OCI-LY1 (cell line): ENCODE data around the gene PALB2.

Experiments
- H2AFZ ChIP-seq: fragments of 200-600 bp; sonication (generic), shearing (Covaris generic); 2 replicates; pipeline ENCODE4 v1.6.0; 2014; ENCODE audit warnings: antibody characterized with exemption, mild to moderate bottlenecking, low read length
- H3F3A ChIP-seq: fragments of 200-600 bp; sonication (generic), shearing (Covaris generic); 2 replicates; pipeline ENCODE4 v1.6.0; 2014; ENCODE audit warnings: mild to moderate bottlenecking, antibody characterized with exemption, low read length, moderate library complexity; ENCODE audit not compliant: insufficient read depth
- H3K27ac ChIP-seq: fragments of 200-600 bp; sonication (generic); 2 replicates; pipeline ENCODE4 v1.5.1; 2014; ENCODE audit warnings: low read length, mixed run types, mild to moderate bottlenecking, low read depth; ENCODE audit not compliant: poor library complexity, severe bottlenecking
- H3K27me3 ChIP-seq: fragments of 200-600 bp; sonication (generic); 2 replicates; pipeline ENCODE4 v1.6.0; 2014; ENCODE audit warnings: antibody characterized with exemption, mild to moderate bottlenecking, low read length, moderate library complexity; ENCODE audit not compliant: insufficient read depth
- H3K36me3 ChIP-seq: fragments of 200-600 bp; sonication (generic); 2 replicates; pipeline ENCODE4 v1.6.1; 2014; ENCODE audit warnings: mild to moderate bottlenecking, antibody characterized with exemption, low read length, moderate library complexity, mixed read lengths; ENCODE audit not compliant: insufficient read depth
- H3K4me1 ChIP-seq: fragments of 200-600 bp; sonication (generic); 2 replicates; pipeline ENCODE4 v1.5.1; 2014; ENCODE audit warnings: mild to moderate bottlenecking, low read length, moderate library complexity; ENCODE audit not compliant: insufficient read depth, severe bottlenecking
- H3K4me2 ChIP-seq: fragments of 200-600 bp; sonication (generic), shearing (Covaris generic); 2 replicates; pipeline ENCODE4 v1.6.1; 2014; ENCODE audit warnings: low read length
- H3K4me3 ChIP-seq: fragments of 200-600 bp; sonication (generic); 2 replicates; pipeline ENCODE4 v1.5.1; 2014; ENCODE audit warnings: low read length, low read depth, mild to moderate bottlenecking, mixed read lengths; ENCODE audit not compliant: poor library complexity, severe bottlenecking
- H3K79me2 ChIP-seq: fragments of 200-600 bp; shearing (Covaris generic); 2 replicates; pipeline ENCODE4 v1.6.1; 2016; ENCODE audit warnings: mixed run types, low read length, mixed read lengths; ENCODE audit not compliant: insufficient read depth
- H3K9ac ChIP-seq: fragments of 200-600 bp; sonication (generic), shearing (Covaris generic); 2 replicates; pipeline ENCODE4 v1.6.1; 2014; ENCODE audit warnings: mild to moderate bottlenecking, low read length, mixed read lengths
- H3K9me2 ChIP-seq: fragments of 200-600 bp; sonication (generic), shearing (Covaris generic); 2 replicates; pipeline ENCODE4 v1.6.1; 2014; ENCODE audit warnings: low read depth, mild to moderate bottlenecking, low read length, mixed read lengths
- H3K9me3 ChIP-seq: fragments of 200-600 bp; shearing (Covaris generic); 2 replicates; pipeline ENCODE4 v1.6.1; 2014; ENCODE audit warnings: low read length, mixed read lengths
- H4K20me1 ChIP-seq: fragments of 200-600 bp; sonication (generic), shearing (Covaris generic); 2 replicates; pipeline ENCODE4 v1.6.0; 2016; ENCODE audit warnings: mild to moderate bottlenecking, low read length; ENCODE audit not compliant: insufficient read depth
- CTCF ChIP-seq: fragments of 200-600 bp; sonication (generic), shearing (Covaris generic); IDR thresholded peaks from 2 replicates; pipeline ENCODE4 v1.5.1; 2017; ENCODE audit warnings: mild to moderate bottlenecking, antibody characterized with exemption, low read length, moderate library complexity, mixed read lengths
- EZH2 ChIP-seq: fragments of 200-600 bp; sonication (generic), shearing (Covaris generic); IDR thresholded peaks from 2 replicates; pipeline ENCODE4 v1.8.0; 2017; ENCODE audit warnings: borderline replicate concordance, mixed run types, mild to moderate bottlenecking, antibody characterized with exemption, low read length, moderate library complexity, mixed read lengths

The PALB2 gene

GRCh38 chr16:23561586-23561985 lies 79.5 kb downstream of the PALB2 start:
- H3K4me2 ChIP-seq, result no peak overlapping the region
- peaks cover 76% of the 10 kb centered on the region for H3K36me3 ChIP-seq
- H3K9me2 ChIP-seq, result no peaks in the 10 kb centered on the region
- no peak overlapping the region for H2AFZ ChIP-seq
- H3F3A ChIP-seq, result no peaks in the 10 kb centered on the region
- H3K9ac ChIP-seq, result no peak overlapping the region
- H3K27ac ChIP-seq, result no peak overlapping the region
- no peaks in the 10 kb centered on the region for H3K27me3 ChIP-seq
- H4K20me1 ChIP-seq, result no peaks in the 10 kb centered on the region
- H3K9me3 ChIP-seq, result no peaks in the 10 kb centered on the region
- TF ChIP-seq EZH2 (no peak), CTCF (no peak)
- no peak overlapping the region for H3K4me3 ChIP-seq
- H3K79me2 ChIP-seq, result peaks cover 19% of the 10 kb centered on the region
- peaks cover 12% of the 10 kb centered on the region for H3K4me1 ChIP-seq

GRCh38 chr16:23557779-23558702 lies 83.1 kb downstream of the PALB2 start:
- TF ChIP-seq CTCF (no peak), EZH2 (no peak)
- Histone ChIP-seq H3K4me2 (peak overlapping the region; percentile 82), H4K20me1 (no peaks in the 10 kb centered on the region), H3K9me3 (no peaks in the 10 kb centered on the region), H3F3A (no peaks in the 10 kb centered on the region), H2AFZ (no peak overlapping the region), H3K9ac (peak overlapping the region; percentile 82), H3K27me3 (no peaks in the 10 kb centered on the region), H3K4me1 (peaks cover 34% of the 10 kb centered on the region), H3K79me2 (peaks cover 27% of the 10 kb centered on the region), H3K27ac (no peak overlapping the region), H3K36me3 (peaks cover 45% of the 10 kb centered on the region), H3K4me3 (peak overlapping the region; percentile 82), H3K9me2 (no peaks in the 10 kb centered on the region)

GRCh38 chr16:23556881-23557778 lies 84.0 kb downstream of the PALB2 start, which contains the start of the genes EARS2 and UBFD1:
Gene EARS2 (minus strand): TSS chr16:23557350. CDS start chr16:23557343, 7 bp downstream.
Gene UBFD1 (plus strand): TSS chr16:23557727. CDS start chr16:23557743, 16 bp downstream.
- Histone ChIP-seq H4K20me1 (no peaks in the 10 kb centered on the region), H3K9ac (peak within 1 kb of the TSS; percentile 82), H2AFZ (no peak within 1 kb of the TSS), H3K79me2 (peaks cover 27% of the 10 kb centered on the region), H3K9me2 (no peaks in the 10 kb centered on the region), H3F3A (no peaks in the 10 kb centered on the region), H3K9me3 (no peaks in the 10 kb centered on the region), H3K4me1 (peaks cover 34% of the 10 kb centered on the region), H3K4me3 (peak within 1 kb of the TSS; percentile 82), H3K4me2 (peak within 1 kb of the TSS; percentile 84), H3K27me3 (no peaks in the 10 kb centered on the region), H3K36me3 (peaks cover 45% of the 10 kb centered on the region), H3K27ac (peak within 1 kb of the TSS; percentile 66)
- TF ChIP-seq CTCF (peak; percentile 77), EZH2 (no peak)
